Esophagus mucosa (tissue), 1 donor: ENCODE results near the gene DHRS13. TPM values are rescaled to one million over a fixed set of nuclear protein-coding genes. Genes with fewer than 3 reads are reported as not detected.

Experiments
- ATAC-seq: fragments of 200-7000 bp; cut with Tn5 transposase; one replicate; pipeline ENCODE4 v1.9.1; 2020
- total RNA-seq: library from RNA; stranded (reverse); gene quantifications from one replicate; pipeline ENCODE4 v1.2.4, GENCODE V29; 2023
- donor health status: DM: yes; HTN: yes; CAD: no.

Gene DHRS13
- total RNA-seq, result 10.0 TPM

- ATAC-seq, result peak; percentile 93
Measured at GRCh38 chr17:28902819-28903545, at the start of gene DHRS13. DHRS13 (minus strand) TSS chr17:28903079; CDS start chr17:28902944, 135 bp downstream.

- ATAC-seq, result peak; percentile 83
Measured at GRCh38 chr17:28951991-28952975, 49.4 kb upstream of the DHRS13 start.

- peak; percentile 85 for ATAC-seq
Measured at GRCh38 chr17:28951428-28951990, 48.6 kb upstream of the DHRS13 start, which contains the start of gene PHF12. PHF12 (minus strand) TSS chr17:28951518; CDS start chr17:28950960, 558 bp downstream.

- peak; percentile 5 for ATAC-seq
Measured at GRCh38 chr17:28950752-28951427, 48.0 kb upstream of the DHRS13 start.

GRCh38 chr17:28950017-28950751 is 47.3 kb upstream of the DHRS13 start:
- no peak for ATAC-seq

GRCh38 chr17:28949185-28950016 is 46.5 kb upstream of the DHRS13 start:
- ATAC-seq, result no peak

GRCh38 chr17:28948873-28949184 is 46.0 kb upstream of the DHRS13 start:
- no peak for ATAC-seq

- ATAC-seq, result no peak
Measured at GRCh38 chr17:28948342-28948741, 45.5 kb upstream of the DHRS13 start.

GRCh38 chr17:28947639-28948038 is 44.8 kb upstream of the DHRS13 start:
- no peak for ATAC-seq

- ATAC-seq, result no peak
Measured at GRCh38 chr17:28946239-28946638, 43.4 kb upstream of the DHRS13 start.

- ATAC-seq, result no peak
Measured at GRCh38 chr17:28944862-28945741, 42.2 kb upstream of the DHRS13 start.

GRCh38 chr17:28944343-28944742 is 41.5 kb upstream of the DHRS13 start:
- no peak for ATAC-seq

- ATAC-seq, result no peak
Measured at GRCh38 chr17:28942925-28943324, 40.0 kb upstream of the DHRS13 start.

- ATAC-seq, result no peak
Measured at GRCh38 chr17:28941251-28941650, 38.4 kb upstream of the DHRS13 start.

- no peak for ATAC-seq
Measured at GRCh38 chr17:28940675-28941074, 37.8 kb upstream of the DHRS13 start.

GRCh38 chr17:28940142-28940541 is 37.3 kb upstream of the DHRS13 start:
- no peak for ATAC-seq

GRCh38 chr17:28938552-28938951 is 35.7 kb upstream of the DHRS13 start:
- peak; percentile 37 for ATAC-seq

GRCh38 chr17:28937044-28937729 is 34.3 kb upstream of the DHRS13 start:
- peak; percentile 62 for ATAC-seq

GRCh38 chr17:28935744-28936460 is 33.0 kb upstream of the DHRS13 start:
- ATAC-seq, result no peak
